Panc1 (cell line): ENCODE data around the gene AARS2. TPM values are rescaled to one million over a fixed set of nuclear protein-coding genes. Genes with fewer than 3 reads are reported as not detected.

Source experiments
- ATAC-seq: fragments of 200-7000 bp; cut with Tn5 transposase; 2 replicates; pipeline ENCODE4 v1.9.1; 2020; ENCODE audit warnings: mild to moderate bottlenecking, moderate library complexity
- BruUV-seq: library from RNA; stranded (reverse); fragments of 400-500 nt; replicated peaks from 2 replicates; lab custom pipeline; 2021; lab: Mats Ljungman, UMichigan
- CTCF ChIA-PET: fragments of 300-600 bp; sonication (Branson Sonifier 250); formaldehyde crosslinking; loops from one replicate; lab custom pipeline; 2022; ENCODE audit warnings: antibody characterized with exemption; lab: Charles Lee
- POLR2A ChIA-PET: fragments of 300-600 bp; sonication (Branson Sonifier 250); formaldehyde crosslinking; loops from one replicate; lab custom pipeline; 2022; ENCODE audit warnings: antibody characterized with exemption; lab: Charles Lee
- DNase-seq: peaks from one replicate; pipeline ENCODE4 v3.0.0-alpha.2; 2010; ENCODE audit warnings: low read depth, low spot score
- H3K27ac ChIP-seq: 2 replicates; pipeline ENCODE4 v1.5.1; 2011; ENCODE audit warnings: mild to moderate bottlenecking, low read length, inconsistent platforms
- H3K27me3 ChIP-seq: fragments of 200-500 bp; sonication (Bioruptor generic); 2 replicates; pipeline ENCODE4 v1.6.0; 2014; ENCODE audit warnings: low read length, inconsistent platforms; ENCODE audit not compliant: control insufficient read depth, insufficient read depth
- H3K36me3 ChIP-seq: fragments of 200-500 bp; sonication (Bioruptor generic); 2 replicates; pipeline ENCODE4 v1.5.1; 2014; ENCODE audit warnings: inconsistent platforms, mild to moderate bottlenecking, low read length, moderate library complexity; ENCODE audit not compliant: control insufficient read depth, insufficient read depth
- H3K4me1 ChIP-seq: 2 replicates; pipeline ENCODE4 v1.5.1; 2011; ENCODE audit warnings: inconsistent platforms, mild to moderate bottlenecking, low read length, moderate library complexity; ENCODE audit not compliant: control insufficient read depth, insufficient read depth
- H3K4me3 ChIP-seq, 2 experiments: 2 replicates each; pipeline ENCODE4 v1.5.1; 2011 to 2012; ENCODE audit warnings: low read depth in 2 of 2, low read length in 2 of 2, mild to moderate bottlenecking in 2 of 2, inconsistent platforms in 1 of 2, moderate library complexity in 1 of 2
- H3K9me3 ChIP-seq: fragments of 200-500 bp; sonication (Bioruptor generic); 2 replicates; pipeline ENCODE4 v1.5.1; 2014; ENCODE audit warnings: low read depth, mild to moderate bottlenecking, inconsistent platforms, low read length, moderate library complexity; ENCODE audit not compliant: control insufficient read depth, insufficient read depth
- CTCF ChIP-seq: fragments of 450-650 bp; IDR thresholded peaks from 2 replicates; pipeline ENCODE4 v1.5.1; 2017; ENCODE audit warnings: mild to moderate bottlenecking
- POLR2AphosphoS5 ChIP-seq: IDR thresholded peaks from 2 replicates; pipeline ENCODE4 v1.6.1; 2012; ENCODE audit warnings: mild to moderate bottlenecking, low read depth, low read length, moderate library complexity
- REST ChIP-seq, 2 experiments: IDR thresholded peaks; 2 replicates each; pipeline ENCODE4 v1.6.1; 2011 to 2012; ENCODE audit warnings: low read depth in 2 of 2, control low read depth in 1 of 2, low read length in 1 of 2, mild to moderate bottlenecking in 1 of 2, moderate library complexity in 1 of 2; ENCODE audit not compliant: insufficient read depth in 1 of 2
- SIN3A ChIP-seq: IDR thresholded peaks from 2 replicates; pipeline ENCODE4 v1.6.1; 2012; ENCODE audit warnings: low read depth, mild to moderate bottlenecking, low read length, moderate library complexity, borderline replicate concordance; ENCODE audit not compliant: insufficient read depth
- TCF7L2 ChIP-seq: IDR thresholded peaks from 2 replicates; pipeline ENCODE4 v1.6.1; 2011; ENCODE audit warnings: mild to moderate bottlenecking, low read depth, low read length, inconsistent platforms
- in situ Hi-C: cut with HindIII; loops from 2 replicates; pipeline ENCODE4 v1.10.0; 2016; ENCODE audit warnings: low sequenced_read_pairs, low pct_unique_long_range_greater_than_20kb
- intact Hi-C: fragments of 100-400 bp; cut with micrococcal nuclease; formaldehyde crosslinking; loops from one replicate; pipeline ENCODE4 v1.10.0; 2022; ENCODE audit not compliant: unreplicated experiment
- total RNA-seq: library from RNA; stranded (reverse); gene quantifications from one replicate; pipeline ENCODE4 v1.2.1, GENCODE V29; 2021; ENCODE audit not compliant: unreplicated experiment

Gene AARS2
- total RNA-seq, 1 experiment from 2014 or later = 13.1 TPM

- intact Hi-C loops = no loop called here
- no TSS peak for BruUV-seq
- TF ChIP-seq CTCF (no peak), TCF7L2 (no peak), SIN3A (no peak)
Measured at GRCh38 chr6:44278315-44278714, 34.8 kb downstream of the AARS2 start.

GRCh38 chr6:44277763-44278162, 35.4 kb downstream of the AARS2 start:
- TF ChIP-seq SIN3A (no peak), CTCF (no peak), POLR2AphosphoS5 (no peak), TCF7L2 (no peak), REST (IDR thresholded peaks at IDR 0.05; ENCODE audit: insufficient read depth in 1 of 2, low read depth in 2 of 2, low read length in 1 of 2) (no peak)
- DNase-seq = no peak
- Histone ChIP-seq H3K36me3 (no peaks in the 10 kb centered on the region), H3K27ac (no peak overlapping the region), H3K27me3 (peaks cover 4% of the 10 kb centered on the region; the same call in 1 of the 2 replicates), H3K9me3 (no peaks in the 10 kb centered on the region), H3K4me3 (no peak overlapping the region), H3K4me1 (no peaks in the 10 kb centered on the region)
- intact Hi-C loops = no loop called here
- POLR2A ChIA-PET = no interaction called here
- ATAC-seq = no peak
- in situ Hi-C loops = no loop called here
- BruUV-seq = no TSS peak
- CTCF ChIA-PET = interaction anchor here (1.2 kb wide), 1 partner anchor 10 kb away, joined by 4 read pairs; no protein-coding TSS in a partner anchor

More at GRCh38 chr6:44278315-44278714, 34.8 kb downstream of the AARS2 start:
- no peak overlapping the region for H3K27ac ChIP-seq
- no peak for ATAC-seq
- H3K4me3 ChIP-seq = no peak overlapping the region
- DNase-seq = no peak
- peaks cover 4% of the 10 kb centered on the region; the same call in 1 of the 2 replicates for H3K27me3 ChIP-seq
- ChIA-PET POLR2A (interaction anchor here (0.6 to 0.7 kb wide), 2 partner anchors 42 to 187 kb away, joined by 3 to 4 read pairs; no protein-coding TSS in a partner anchor), CTCF (interaction anchor here (0.7 kb wide), 1 partner anchor 27 kb away, joined by 5 read pairs; no protein-coding TSS in a partner anchor)
- H3K9me3 ChIP-seq = no peaks in the 10 kb centered on the region
- no peaks in the 10 kb centered on the region for H3K36me3 ChIP-seq
- H3K4me1 ChIP-seq = no peaks in the 10 kb centered on the region
- in situ Hi-C loops = no loop called here
